K562 (cell line): ENCODE measurements around the gene PACC1. TPM values are rescaled to one million over a fixed set of nuclear protein-coding genes. Genes with fewer than 3 reads are reported as not detected.

Experiments used
- BRF2 ChIP-seq: IDR thresholded peaks from 3 replicates; pipeline ENCODE4 v1.6.1; 2011; ENCODE audit warnings: borderline replicate concordance, mild to moderate bottlenecking; ENCODE audit not compliant: insufficient read length, insufficient read depth
- E2F6 ChIP-seq, 2 experiments: IDR thresholded peaks; 2 replicates each; pipeline ENCODE4 v1.6.1; 2011; ENCODE audit warnings: borderline replicate concordance in 1 of 2, control low read depth in 1 of 2, low read depth in 1 of 2, low read length in 1 of 2, mild to moderate bottlenecking in 1 of 2, mixed read lengths in 1 of 2, moderate library complexity in 1 of 2; ENCODE audit not compliant: insufficient read depth in 1 of 2, insufficient read length in 1 of 2, poor library complexity in 1 of 2, severe bottlenecking in 1 of 2; ENCODE audit errors: extremely low read depth in 1 of 2
- HES1 ChIP-seq: fragments of 450-650 bp; IDR thresholded peaks from 2 replicates; pipeline ENCODE4 v1.6.1; 2016; ENCODE audit warnings: low read depth, mild to moderate bottlenecking, moderate library complexity
- KLF10 ChIP-seq: fragments of 250-450 bp; sonication (Bioruptor Pico); IDR thresholded peaks from 2 replicates; pipeline ENCODE4 v1.6.1; 2021; ENCODE audit warnings: matching md5 sums
- LEF1 ChIP-seq: fragments of 450-650 bp; IDR thresholded peaks from 2 replicates; pipeline ENCODE4 v1.6.1; 2016; ENCODE audit warnings: mild to moderate bottlenecking
- MAZ ChIP-seq, 2 experiments: fragments of 450-650 bp in 1 of 2; sonication (generic) in 1 of 2; formaldehyde crosslinking; IDR thresholded peaks in 1 of 2; conservative IDR thresholded peaks in 1 of 2; 2 replicates each; pipeline versions ENCODE4 v1.4.0 to v1.5.0; 2020; ENCODE audit warnings: mild to moderate bottlenecking in 1 of 2, missing genetic modification reagents in 1 of 2
- RBFOX2 ChIP-seq: fragments of 200-400 bp; formaldehyde crosslinking; IDR thresholded peaks from 2 replicates; pipeline ENCODE4 v1.6.1; 2017; ENCODE audit warnings: low read depth, mild to moderate bottlenecking, low read length, moderate library complexity
- RERE ChIP-seq: sonication (generic); formaldehyde crosslinking; IDR thresholded peaks from 2 replicates; pipeline ENCODE4 v1.8.0; 2023; ENCODE audit warnings: missing genetic modification reagents, mild to moderate bottlenecking, borderline replicate concordance
- ZNF592 ChIP-seq: fragments of 450-650 bp; IDR thresholded peaks from 2 replicates; pipeline ENCODE4 v1.6.1; 2017; ENCODE audit warnings: antibody characterized with exemption, mild to moderate bottlenecking
- ZNF717 ChIP-seq: fragments of 250-450 bp; sonication (Bioruptor Pico); IDR thresholded peaks from 2 replicates; pipeline ENCODE4 v1.5.0; 2021
- ZNF764 ChIP-seq: fragments of 250-450 bp; sonication (Bioruptor Pico); IDR thresholded peaks from 2 replicates; pipeline ENCODE4 v1.4.0; 2020; ENCODE audit warnings: low read depth, mild to moderate bottlenecking, moderate library complexity
- ZNF766 ChIP-seq: fragments of 200-800 bp; sonication (Bioruptor generic); conservative IDR thresholded peaks from 2 replicates; pipeline ENCODE4 v1.6.1; 2016; ENCODE audit warnings: missing genetic modification characterization, missing compliant biosample characterization
- polyA plus RNA-seq, 8 experiments: library from polyadenylated mRNA; depleted of rRNA in 4 of 8; stranded (reverse) in 5 of 8; unstranded in 3 of 8; fragments of >200 nt; fragmentation: Nextera tagmentation in 2 of 8; fragmentation: Illumina TruSeq in 1 of 8; extraction: Ambion mirVana in 2 of 8; extraction: Trizol in 1 of 8; gene quantifications; 2 replicates each; pipeline versions ENCODE4 v1.2.1 to v1.2.3, GENCODE V29; 2011 to 2014; ENCODE audit warnings: inconsistent platforms in 1 of 8, missing spikeins in 1 of 8
- total RNA-seq, 7 experiments: library from RNA; depleted of rRNA in 6 of 7; stranded (reverse); fragments of >200 nt in 6 of 7; fragmentation: Illumina TruSeq in 2 of 7; extraction: Trizol in 2 of 7; gene quantifications; 2 replicates each; pipeline versions ENCODE4 v1.2.1 to v1.2.3, GENCODE V29; 2011 to 2021; ENCODE audit warnings: low replicate concordance in 1 of 7

PACC1 gene
- total and polyA plus RNA-seq, 9 of the 15 experiments (the other 6 are each of a cell fraction or from before 2014, with no cell fraction given) = 7.1 to 19.3 (median 14.9) TPM

GRCh38 chr1:212415107-212415841, 588 bp upstream of the PACC1 start (continued):
- TF ChIP-seq ZNF592 (peak; percentile 79; the same call in 1 of the 2 replicates), E2F6 (IDR thresholded peaks at IDR 0.05; ENCODE audit: borderline replicate concordance in 1 of 2, extremely low read depth in 1 of 2, insufficient read depth in 1 of 2, insufficient read length in 1 of 2, low read depth in 1 of 2, low read length in 1 of 2, poor library complexity in 1 of 2, severe bottlenecking in 1 of 2) (peak in 1 of 2 experiments; percentile 24), LEF1 (peak; percentile 7; the same call in 1 of the 2 replicates), RBFOX2 (no peak), MAZ (CRISPR knock-in tag; conservative IDR thresholded peaks at IDR 0.05 in 1 of 2, IDR thresholded peaks at IDR 0.05 in 1 of 2) (0 out of 4 replicates have a peak, but pooled peaks of 1 of the 2 experiments have one; percentile 8), RERE (CRISPR knock-in tag) (0 out of 2 replicates have a peak, but pooled peaks have one; percentile 54), ZNF717 (CRISPR knock-in tag) (no peak), ZNF764 (CRISPR knock-in tag) (0 out of 2 replicates have a peak, but pooled peaks have one; percentile 16), HES1 (no peak), ZNF766 (peak; percentile 7; the same call in 1 of the 2 replicates), BRF2 (no peak), KLF10 (CRISPR knock-in tag) (0 out of 2 replicates have a peak, but pooled peaks have one; percentile 74)
